Measurements from ENCODE around the gene PPM1N.
A peak's percentile ranks its signal among the peaks of the same experiment; 100 is the strongest.
"Not testable (repeated sequence)": the region's sequence is repeated elsewhere in the genome, so short reads cannot be mapped to it uniquely, and the experiment has no call there.

The PPM1N gene

GRCh38 chr19:45510352-45510751, 12.1 kb downstream of the PPM1N start:
- DNase-seq (ENCODE audit: low read depth) = not testable (repeated sequence)

GRCh38 chr19:45511074-45511473, 12.8 kb downstream of the PPM1N start:
- no peak for DNase-seq (ENCODE audit: low read depth)

- no peak for DNase-seq (ENCODE audit: low read depth)
Observed at GRCh38 chr19:45512881-45513483, 14.7 kb downstream of the PPM1N start.

GRCh38 chr19:45514376-45515051, 16.3 kb downstream of the PPM1N start:
- DNase-seq (ENCODE audit: low read depth) = no peak

GRCh38 chr19:45515081-45515624, 16.9 kb downstream of the PPM1N start:
- DNase-seq (ENCODE audit: low read depth) = no peak

GRCh38 chr19:45515807-45516401, 17.7 kb downstream of the PPM1N start:
- no peak for DNase-seq (ENCODE audit: low read depth)

- DNase-seq (ENCODE audit: low read depth) = no peak
Observed at GRCh38 chr19:45517238-45517637, 19.0 kb downstream of the PPM1N start.

- DNase-seq (ENCODE audit: low read depth) = no peak
Observed at GRCh38 chr19:45517641-45518468, 19.6 kb downstream of the PPM1N start.

- DNase-seq (ENCODE audit: low read depth) = no peak
Observed at GRCh38 chr19:45518469-45518826, 20.2 kb downstream of the PPM1N start.

- no peak for DNase-seq (ENCODE audit: low read depth)
Observed at GRCh38 chr19:45522010-45522941, 24.0 kb downstream of the PPM1N start.

- DNase-seq (ENCODE audit: low read depth) = peak; percentile 71
Observed at GRCh38 chr19:45523642-45524256, 25.5 kb downstream of the PPM1N start.

- no peak for DNase-seq (ENCODE audit: low read depth)
Observed at GRCh38 chr19:45524575-45525129, 26.4 kb downstream of the PPM1N start.

GRCh38 chr19:45526143-45526542, 27.9 kb downstream of the PPM1N start:
- no peak for DNase-seq (ENCODE audit: low read depth)

- DNase-seq (ENCODE audit: low read depth) = no peak
Observed at GRCh38 chr19:45526971-45527370, 28.7 kb downstream of the PPM1N start.

GRCh38 chr19:45527731-45528130, 29.5 kb downstream of the PPM1N start:
- DNase-seq (ENCODE audit: low read depth) = no peak

GRCh38 chr19:45528149-45528743, 30.0 kb downstream of the PPM1N start:
- DNase-seq (ENCODE audit: low read depth) = no peak

- DNase-seq (ENCODE audit: low read depth) = no peak
Observed at GRCh38 chr19:45528744-45529419, 30.6 kb downstream of the PPM1N start.

GRCh38 chr19:45529420-45529785, 31.2 kb downstream of the PPM1N start:
- DNase-seq (ENCODE audit: low read depth) = no peak

GRCh38 chr19:45531349-45531748, 33.1 kb downstream of the PPM1N start:
- DNase-seq (ENCODE audit: low read depth) = no peak

GRCh38 chr19:45539459-45539858, 41.2 kb downstream of the PPM1N start:
- DNase-seq (ENCODE audit: low read depth) = no peak

All from HS-27A (cell line).